Neutrophil (primary cell): ENCODE data around the gene SLC29A1.

ENCODE experiments used
- H3K27ac ChIP-seq: fragments of 200-600 bp; sonication (generic); 2 replicates; pipeline ENCODE4 v1.5.1; 2016; ENCODE audit warnings: mild to moderate bottlenecking, moderate library complexity
- H3K27me3 ChIP-seq: fragments of 200-600 bp; sonication (generic); 2 replicates; pipeline ENCODE4 v1.6.0; 2016; ENCODE audit warnings: mild to moderate bottlenecking
- H3K36me3 ChIP-seq: fragments of 200-600 bp; sonication (generic); 2 replicates; pipeline ENCODE4 v1.5.1; 2017
- H3K4me1 ChIP-seq, 2 experiments: fragments of 200-600 bp in 1 of 2; sonication (generic) in 1 of 2; 1 replicate in 1 of 2; 2 replicates in 1 of 2; pipeline versions ENCODE4 v1.5.1 to v1.6.1; 2013 to 2016; ENCODE audit warnings: low read depth in 1 of 2, low read length in 1 of 2, mild to moderate bottlenecking in 1 of 2, moderate library complexity in 1 of 2; ENCODE audit not compliant: control insufficient read depth in 1 of 2, insufficient read depth in 1 of 2
- H3K4me3 ChIP-seq, 2 experiments: fragments of 200-600 bp in 1 of 2; sonication (generic) in 1 of 2; 1 replicate in 1 of 2; 2 replicates in 1 of 2; pipeline ENCODE4 v1.5.1; 2013 to 2016; ENCODE audit warnings: low read depth in 1 of 2, low read length in 1 of 2, mild to moderate bottlenecking in 1 of 2, moderate library complexity in 1 of 2
- H3K9me3 ChIP-seq: fragments of 200-600 bp; sonication (generic); 2 replicates; pipeline ENCODE4 v1.5.1; 2016
- TF ChIP-seq, protein P1 (sequence below): fragments of 200-600 bp; sonication (generic); IDR thresholded peaks from 2 replicates; pipeline ENCODE4 v1.5.1; 2016; ENCODE audit warnings: antibody characterized with exemption

Gene SLC29A1

DNA sequence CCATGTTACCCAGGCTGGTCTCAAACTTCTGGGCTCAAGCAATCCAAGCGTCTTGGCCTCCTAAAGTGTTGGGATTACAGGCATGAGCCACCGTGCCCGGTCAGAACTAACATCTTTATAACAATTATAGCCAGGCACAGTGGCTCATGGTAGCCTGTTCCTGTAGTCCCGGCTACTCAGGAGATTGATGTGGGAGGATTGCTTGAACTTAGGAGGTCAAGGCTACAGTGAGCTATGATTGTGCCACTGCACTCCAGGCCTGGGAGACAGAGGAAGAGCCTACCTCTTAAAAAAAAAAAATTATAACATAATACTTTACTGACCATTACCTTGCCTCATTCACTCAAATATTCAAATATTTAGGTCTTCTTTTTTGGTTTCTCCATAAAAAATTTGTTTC lies 23.5 kb upstream of the SLC29A1 start:
- no peaks in the 10 kb centered on the region for H3K9me3 ChIP-seq
- H3K4me1 ChIP-seq, result no peaks in the 10 kb centered on the region
- H3K27me3 ChIP-seq, result no peaks in the 10 kb centered on the region
- TF ChIP-seq, protein P1, sequence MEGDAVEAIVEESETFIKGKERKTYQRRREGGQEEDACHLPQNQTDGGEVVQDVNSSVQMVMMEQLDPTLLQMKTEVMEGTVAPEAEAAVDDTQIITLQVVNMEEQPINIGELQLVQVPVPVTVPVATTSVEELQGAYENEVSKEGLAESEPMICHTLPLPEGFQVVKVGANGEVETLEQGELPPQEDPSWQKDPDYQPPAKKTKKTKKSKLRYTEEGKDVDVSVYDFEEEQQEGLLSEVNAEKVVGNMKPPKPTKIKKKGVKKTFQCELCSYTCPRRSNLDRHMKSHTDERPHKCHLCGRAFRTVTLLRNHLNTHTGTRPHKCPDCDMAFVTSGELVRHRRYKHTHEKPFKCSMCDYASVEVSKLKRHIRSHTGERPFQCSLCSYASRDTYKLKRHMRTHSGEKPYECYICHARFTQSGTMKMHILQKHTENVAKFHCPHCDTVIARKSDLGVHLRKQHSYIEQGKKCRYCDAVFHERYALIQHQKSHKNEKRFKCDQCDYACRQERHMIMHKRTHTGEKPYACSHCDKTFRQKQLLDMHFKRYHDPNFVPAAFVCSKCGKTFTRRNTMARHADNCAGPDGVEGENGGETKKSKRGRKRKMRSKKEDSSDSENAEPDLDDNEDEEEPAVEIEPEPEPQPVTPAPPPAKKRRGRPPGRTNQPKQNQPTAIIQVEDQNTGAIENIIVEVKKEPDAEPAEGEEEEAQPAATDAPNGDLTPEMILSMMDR, result no peak
- H3K27ac ChIP-seq, result no peak overlapping the region
- H3K36me3 ChIP-seq, result no peaks in the 10 kb centered on the region
- no peak overlapping the region for H3K4me3 ChIP-seq

DNA sequence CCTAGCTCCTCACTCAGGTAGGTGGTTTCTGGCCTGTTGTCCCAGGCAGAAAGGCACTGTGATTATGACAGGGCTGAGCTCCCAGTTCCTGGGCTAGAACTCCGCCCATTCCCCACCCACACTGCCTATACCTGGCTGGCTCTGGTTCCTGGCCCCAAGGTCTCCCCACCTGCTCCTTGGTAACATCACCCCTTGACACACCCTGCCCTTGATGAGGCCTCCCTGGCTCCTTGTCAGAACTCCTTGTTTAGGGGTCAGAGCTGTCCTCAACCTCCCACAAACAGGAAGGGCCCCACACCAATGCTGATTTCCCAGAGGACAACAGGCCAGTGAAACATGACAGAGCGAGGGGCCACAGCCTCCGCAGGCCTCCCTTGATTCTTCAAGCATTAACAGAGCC lies 22.2 kb upstream of the SLC29A1 start:
- Histone ChIP-seq H3K4me3 (no peak overlapping the region), H3K36me3 (no peaks in the 10 kb centered on the region), H3K4me1 (no peaks in the 10 kb centered on the region), H3K27me3 (no peaks in the 10 kb centered on the region), H3K9me3 (no peaks in the 10 kb centered on the region), H3K27ac (no peak overlapping the region)
- TF ChIP-seq, protein P1, result no peak

GRCh38 chr6:44201638-44202303 lies 21.6 kb upstream of the SLC29A1 start:
- Histone ChIP-seq H3K4me1 (no peaks in the 10 kb centered on the region), H3K27ac (no peak overlapping the region), H3K36me3 (no peaks in the 10 kb centered on the region), H3K27me3 (no peaks in the 10 kb centered on the region), H3K9me3 (no peaks in the 10 kb centered on the region), H3K4me3 (no peak overlapping the region)
- TF ChIP-seq, protein P1, result no peak

- TF ChIP-seq, protein P1, result no peak
- Histone ChIP-seq H3K4me3 (no peak overlapping the region), H3K36me3 (no peaks in the 10 kb centered on the region), H3K9me3 (no peaks in the 10 kb centered on the region), H3K27ac (no peak overlapping the region), H3K4me1 (no peaks in the 10 kb centered on the region), H3K27me3 (no peaks in the 10 kb centered on the region)
Measured at GRCh38 chr6:44202332-44202971, 20.9 kb upstream of the SLC29A1 start.

DNA sequence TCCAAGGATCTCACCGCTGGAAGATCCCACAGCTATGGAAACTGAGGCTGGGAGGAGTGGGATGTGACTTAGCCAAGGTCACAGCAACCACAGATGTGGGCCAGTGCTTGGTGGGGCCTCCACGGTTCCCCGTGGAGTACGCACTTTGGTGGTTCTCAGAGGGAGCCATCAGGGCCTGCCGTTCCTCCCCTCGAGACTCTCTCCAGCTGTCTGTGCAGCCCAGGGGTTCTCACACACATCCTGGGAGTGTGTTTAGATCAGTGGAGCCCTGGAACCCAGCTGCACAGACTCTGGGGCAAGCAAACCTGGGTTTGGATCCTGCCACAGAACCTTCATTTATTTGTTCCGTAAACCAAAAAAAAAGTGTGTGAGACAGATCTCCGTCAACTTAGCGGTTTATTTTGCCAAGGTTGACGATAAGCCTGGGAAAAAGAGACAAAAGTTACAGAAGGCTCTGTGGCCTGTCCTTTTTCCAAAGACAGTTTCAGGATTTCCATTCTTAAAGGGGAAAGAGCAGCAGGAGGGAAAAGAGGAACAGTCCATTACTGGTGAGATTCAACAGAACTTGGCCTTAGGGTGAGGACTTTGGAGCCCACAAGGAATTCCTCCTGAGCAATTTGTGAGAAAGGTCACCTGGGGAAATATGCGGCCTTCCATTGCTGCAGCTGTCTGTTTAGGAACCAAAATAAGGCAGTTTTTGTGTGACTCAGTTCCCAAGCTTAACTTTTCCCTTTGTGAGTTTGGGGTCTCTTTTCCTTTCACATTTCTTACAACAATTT lies 20.2 kb upstream of the SLC29A1 start:
- TF ChIP-seq, protein P1, result no peak
- H3K27ac ChIP-seq, result no peak overlapping the region
- H3K27me3 ChIP-seq, result no peaks in the 10 kb centered on the region
- no peaks in the 10 kb centered on the region for H3K4me1 ChIP-seq
- H3K4me3 ChIP-seq, result no peak overlapping the region
- no peaks in the 10 kb centered on the region for H3K9me3 ChIP-seq
- no peaks in the 10 kb centered on the region for H3K36me3 ChIP-seq
